GM19438 (cell line): Measurements from ENCODE around the gene CD63.

Experiments
- ATAC-seq: cut with Tn5 transposase; IDR thresholded peaks from one replicate; pipeline ENCODE4 v1.9.1; 2021; ENCODE audit warnings: low read depth; ENCODE audit not compliant: unreplicated experiment

Gene CD63

DNA sequence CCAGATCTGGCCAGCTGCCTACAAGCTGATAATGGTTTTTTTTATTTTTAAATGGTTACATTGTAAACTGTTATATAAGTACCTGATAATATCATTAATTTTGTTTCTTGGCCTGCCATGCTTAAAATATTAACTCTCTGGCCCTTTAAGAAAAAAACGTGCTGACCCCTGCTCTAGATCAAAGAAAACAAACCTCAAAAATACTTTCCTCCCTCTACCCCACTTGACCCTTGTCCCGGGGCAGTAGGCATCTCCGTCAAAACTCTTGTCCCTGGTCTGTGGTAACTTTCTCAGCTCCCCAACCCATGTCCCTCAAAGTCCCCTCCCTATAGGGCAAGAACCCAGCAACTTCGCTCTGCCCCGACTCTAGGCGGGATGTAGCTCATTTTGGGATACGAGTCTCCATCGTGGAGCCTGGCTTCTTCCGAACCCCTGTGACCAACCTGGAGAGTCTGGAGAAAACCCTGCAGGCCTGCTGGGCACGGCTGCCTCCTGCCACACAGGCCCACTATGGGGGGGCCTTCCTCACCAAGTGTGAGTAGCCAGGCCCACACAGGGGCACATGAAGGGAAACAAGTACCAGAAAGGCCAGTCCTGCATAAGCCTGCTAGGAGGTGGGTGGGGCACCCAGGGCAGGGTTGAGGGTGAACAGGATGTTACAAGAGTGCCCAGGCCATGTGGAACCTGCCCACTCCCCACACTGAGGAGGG, 5.1 kb downstream of the CD63 start:
- no peak for ATAC-seq

GRCh38 chr12:55722948-55723347, 5.9 kb downstream of the CD63 start:
- no peak for ATAC-seq

DNA sequence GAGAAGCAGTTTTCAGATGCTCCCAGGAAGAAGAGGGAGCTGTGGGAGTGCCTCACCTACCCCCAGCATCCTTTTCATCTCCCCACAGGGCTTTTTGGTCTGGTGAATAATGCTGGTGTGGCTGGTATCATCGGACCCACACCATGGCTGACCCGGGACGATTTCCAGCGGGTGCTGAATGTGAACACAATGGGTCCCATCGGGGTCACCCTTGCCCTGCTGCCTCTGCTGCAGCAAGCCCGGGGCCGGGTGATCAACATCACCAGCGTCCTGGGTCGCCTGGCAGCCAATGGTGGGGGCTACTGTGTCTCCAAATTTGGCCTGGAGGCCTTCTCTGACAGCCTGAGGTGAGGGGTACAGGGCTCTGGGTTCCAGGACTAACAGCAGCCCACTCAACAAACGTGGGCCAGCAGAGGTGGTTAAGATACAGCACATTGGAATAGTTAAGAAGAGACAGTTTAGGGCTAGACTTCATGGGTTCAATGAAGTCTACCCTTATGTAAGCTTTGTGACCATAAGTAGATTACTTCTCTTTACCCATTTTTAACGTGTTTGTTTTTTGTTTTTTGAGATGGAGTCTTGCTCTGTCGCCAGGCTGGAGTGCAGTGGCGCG, 7.1 kb downstream of the CD63 start:
- no peak for ATAC-seq

GRCh38 chr12:55720894-55721444, 7.8 kb downstream of the CD63 start:
- ATAC-seq, result no peak

DNA sequence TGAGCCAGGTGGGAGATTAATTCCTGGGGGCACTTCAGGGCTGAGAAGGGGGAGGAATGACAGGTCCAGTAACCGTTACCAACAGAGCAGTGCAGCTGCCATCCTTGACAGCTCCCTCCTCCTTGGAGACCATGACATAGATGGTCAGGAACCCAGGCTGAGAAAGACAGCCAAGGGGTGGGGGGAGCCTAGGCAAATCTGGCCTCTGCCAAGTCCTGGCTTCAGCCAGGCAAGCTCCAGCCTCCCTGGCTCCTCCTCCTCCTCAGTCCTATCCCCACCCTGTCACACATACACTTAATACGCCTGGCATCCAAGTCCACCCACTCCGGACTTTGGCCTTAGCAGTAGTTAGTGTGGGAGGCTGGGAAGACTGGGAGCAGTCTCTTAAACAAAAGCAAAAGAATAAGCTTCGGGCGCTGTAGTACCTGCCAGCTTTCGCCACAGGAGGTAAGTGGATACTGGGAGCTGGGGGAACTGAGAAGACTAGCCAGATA, 8.7 kb downstream of the CD63 start, which contains the start of gene RDH5:
RDH5 (plus strand) TSS at position 323 of the 494 bp plus-strand sequence. CDS start 792 bp downstream, outside the sequence.
- ATAC-seq, result no peak

DNA sequence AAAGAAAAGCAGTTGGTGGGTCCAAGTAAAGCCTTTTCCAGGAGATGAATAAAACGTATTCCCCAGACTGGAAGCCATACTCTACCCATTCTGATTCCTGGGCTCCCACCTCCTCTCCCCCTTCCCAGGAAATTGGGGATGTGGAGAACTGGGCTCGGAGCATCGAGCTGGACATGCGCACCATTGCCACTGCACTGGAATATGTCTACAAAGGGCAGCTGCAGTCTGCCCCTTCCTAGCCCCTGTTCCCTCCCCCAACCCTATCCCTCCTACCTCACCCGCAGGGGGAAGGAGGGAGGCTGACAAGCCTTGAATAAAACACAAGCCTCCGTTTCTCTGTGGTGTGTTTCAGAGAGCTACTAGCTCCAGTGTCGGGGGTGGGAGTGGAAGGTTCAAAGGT, 9.4 kb downstream of the CD63 start:
- ATAC-seq, result no peak

GRCh38 chr12:55718624-55719275, 10.1 kb downstream of the CD63 start:
- ATAC-seq, result no peak

GRCh38 chr12:55718015-55718414, 10.8 kb downstream of the CD63 start:
- no peak for ATAC-seq

DNA sequence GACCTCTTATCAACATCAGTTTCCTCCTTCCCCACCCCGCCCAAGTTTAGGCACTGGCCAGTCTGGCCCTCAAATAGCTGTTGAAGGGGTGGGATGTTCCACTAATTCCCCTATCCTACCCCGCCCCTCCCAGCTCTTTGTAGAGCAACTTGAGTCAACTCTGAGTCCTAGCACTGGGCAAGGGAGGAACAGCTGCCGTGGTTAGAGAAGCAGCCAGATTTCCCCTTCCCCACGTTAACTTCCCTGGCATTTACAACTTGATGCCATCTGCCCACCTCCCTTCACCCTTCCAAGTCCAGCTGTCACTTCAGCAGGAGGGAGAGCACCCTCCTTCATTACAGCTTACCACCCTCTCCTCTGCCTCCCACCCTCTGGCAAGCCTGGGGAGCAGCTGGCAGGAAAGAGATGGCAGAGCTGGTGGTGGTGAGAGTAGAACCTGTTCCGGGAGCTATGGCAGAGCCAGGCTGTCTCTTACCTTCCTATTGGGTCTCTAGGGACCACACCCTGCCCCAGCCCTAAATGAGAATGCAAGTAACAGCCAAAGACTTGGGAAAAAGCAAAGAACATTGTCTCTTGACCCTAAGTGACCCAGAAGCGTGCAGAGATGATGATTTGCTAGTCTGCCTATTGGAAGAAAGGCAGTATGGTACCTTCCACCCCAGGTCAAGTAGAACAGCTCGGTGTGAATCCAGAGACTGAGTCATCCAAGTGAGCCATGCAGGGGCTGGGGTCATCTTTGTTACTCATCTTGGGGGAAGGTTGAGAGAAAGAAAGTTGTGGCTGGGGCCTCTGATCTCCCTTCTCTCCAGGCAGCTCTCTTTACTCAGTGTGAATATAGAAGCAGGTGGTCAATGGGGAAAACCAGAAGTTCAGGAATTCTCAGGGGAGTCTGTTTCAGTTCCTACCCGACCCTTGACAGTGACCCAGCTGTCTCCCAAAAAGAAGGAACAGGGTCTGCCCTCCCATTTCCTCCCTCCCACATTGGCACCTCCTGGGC, 11.5 kb downstream of the CD63 start:
- ATAC-seq, result no peak

- ATAC-seq, result peak; percentile 32
These were observed 12.2 kb downstream of the CD63 start for GRCh38 chr12:55716582-55716957.

- ATAC-seq, result peak; percentile 96
These were observed 12.8 kb downstream of the CD63 start, which contains the start of gene BLOC1S1 for GRCh38 chr12:55715833-55716581. Gene BLOC1S1 (plus strand): TSS chr12:55716046. CDS start chr12:55716052, 6 bp downstream.

- ATAC-seq, result no peak
These were observed 13.5 kb downstream of the CD63 start for GRCh38 chr12:55715169-55715764.

DNA sequence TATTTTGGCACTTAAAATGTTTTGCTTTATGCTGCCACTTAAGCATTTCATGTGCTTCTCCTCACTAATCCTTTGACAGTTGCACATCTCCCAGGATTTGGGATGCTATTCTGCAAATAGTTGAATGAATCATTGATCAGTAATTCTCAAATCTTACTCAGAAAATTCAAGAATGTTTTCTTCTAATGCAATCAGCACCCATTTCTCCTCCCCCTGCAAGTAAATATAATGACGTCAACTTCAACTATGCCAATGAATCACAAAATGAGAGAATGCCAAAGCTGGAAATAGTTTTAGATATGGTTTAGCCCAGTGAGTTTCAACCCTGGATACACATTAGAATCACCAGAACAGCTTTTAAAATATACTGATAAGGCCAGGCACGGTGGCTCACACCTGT, 15.1 kb downstream of the CD63 start:
- ATAC-seq, result no peak

GRCh38 chr12:55712700-55713415, 16.0 kb downstream of the CD63 start:
- no peak for ATAC-seq

DNA sequence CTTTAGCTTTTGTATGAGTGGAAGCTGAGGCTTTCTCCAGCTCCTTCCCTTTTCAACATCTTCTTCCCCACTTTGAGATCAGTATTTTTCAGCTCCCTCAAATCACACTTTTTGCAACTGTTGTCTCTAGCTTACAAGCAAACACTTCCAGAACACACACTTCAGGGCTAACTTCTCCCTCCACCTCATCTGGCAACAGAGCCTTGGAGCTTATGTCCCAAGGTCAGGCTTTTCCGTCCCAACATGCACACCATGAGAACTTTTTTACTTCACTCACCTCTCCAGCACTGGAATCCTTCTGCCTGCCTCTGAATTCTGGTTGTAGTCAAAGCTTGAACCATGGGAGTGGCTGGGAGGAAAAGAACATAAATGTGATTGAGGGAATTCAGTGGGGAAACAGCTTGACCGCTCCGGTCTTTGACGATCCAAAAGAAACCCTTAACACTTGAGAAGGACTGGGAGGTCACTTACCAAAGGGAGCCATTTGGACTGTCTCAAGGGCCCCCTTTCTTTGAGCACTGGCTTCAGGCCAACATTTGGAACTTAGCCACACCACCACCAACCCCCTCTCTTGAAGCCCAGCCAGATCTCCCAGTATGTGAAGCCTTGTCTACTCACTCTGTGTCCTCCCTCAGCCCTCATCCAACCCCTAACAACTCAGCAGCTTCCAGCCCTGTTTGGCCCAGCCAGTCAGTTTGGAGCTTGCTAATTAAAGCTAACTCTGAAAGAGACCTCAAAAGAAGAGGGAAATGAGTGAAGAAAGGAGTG, 16.8 kb downstream of the CD63 start:
- ATAC-seq, result no peak

GRCh38 chr12:55708695-55709233, 20.0 kb downstream of the CD63 start:
- no peak for ATAC-seq
